ENCODE results near the gene LCMT2.

The LCMT2 gene

GRCh38 chr15:43325039-43325684 lies 5.2 kb downstream of the LCMT2 start:
- H3K4me1 Mint-ChIP-seq (ENCODE audit: low read depth) = peaks cover 23% of the 10 kb centered on the region
- H3K4me3 Mint-ChIP-seq = no peak overlapping the region
- peaks cover 22% of the 10 kb centered on the region for H3K36me3 Mint-ChIP-seq (ENCODE audit: low read depth)
- H3K9me3 Mint-ChIP-seq = no peaks in the 10 kb centered on the region
- H3K27ac Mint-ChIP-seq = no peak overlapping the region
- no peaks in the 10 kb centered on the region for H3K27me3 Mint-ChIP-seq

- Mint-ChIP-seq H3K4me3 (no peak overlapping the region), H3K27me3 (peaks cover 5% of the 10 kb centered on the region), H3K27ac (no peak overlapping the region), H3K4me1 (ENCODE audit: low read depth) (no peaks in the 10 kb centered on the region), H3K9me3 (no peaks in the 10 kb centered on the region), H3K36me3 (ENCODE audit: low read depth) (no peaks in the 10 kb centered on the region)
These were observed 11.2 kb downstream of the LCMT2 start for GRCh38 chr15:43318990-43319771.

DNA sequence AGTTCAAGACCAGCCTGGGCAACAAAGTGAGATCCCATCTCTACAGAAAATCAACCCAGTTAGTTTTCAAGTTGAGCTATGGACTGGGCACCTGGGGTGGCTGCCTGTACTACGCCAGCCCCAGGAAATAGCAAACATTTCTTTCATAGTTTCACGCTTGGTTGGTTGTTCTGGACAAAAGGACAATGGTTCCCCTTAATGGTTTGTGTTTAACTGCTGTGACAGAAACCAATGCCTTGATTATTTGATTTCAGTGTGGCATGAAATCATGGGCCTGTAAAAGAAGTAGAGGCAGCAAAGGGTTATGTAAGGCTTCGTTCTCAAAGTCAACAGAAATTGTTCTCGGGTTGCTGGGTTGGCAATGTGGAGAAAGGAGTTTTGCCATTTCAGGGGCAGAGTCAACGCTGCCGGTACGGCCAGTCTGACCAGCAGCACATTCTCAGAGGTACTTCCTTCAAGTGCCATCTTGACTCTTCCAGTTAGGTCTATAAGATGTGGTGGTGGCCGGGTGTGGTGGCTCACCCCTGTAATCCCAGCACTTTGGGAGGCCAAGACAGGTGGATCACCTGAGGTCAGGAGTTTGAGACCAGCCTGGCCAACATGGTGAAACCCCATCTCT lies 12.7 kb downstream of the LCMT2 start:
- H3K36me3 Mint-ChIP-seq (ENCODE audit: low read depth) = no peaks in the 10 kb centered on the region
- no peak overlapping the region for H3K27ac Mint-ChIP-seq
- peaks cover 7% of the 10 kb centered on the region for H3K27me3 Mint-ChIP-seq

GRCh38 chr15:43316971-43317346 lies 13.4 kb downstream of the LCMT2 start:
- Mint-ChIP-seq H3K36me3 (ENCODE audit: low read depth) (no peaks in the 10 kb centered on the region), H3K27me3 (peaks cover 12% of the 10 kb centered on the region), H3K9me3 (no peaks in the 10 kb centered on the region), H3K4me3 (no peak overlapping the region), H3K4me1 (ENCODE audit: low read depth) (no peaks in the 10 kb centered on the region), H3K27ac (no peak overlapping the region)

More for the DNA sequence above, 12.7 kb downstream of the LCMT2 start:
- Mint-ChIP-seq H3K9me3 (no peaks in the 10 kb centered on the region), H3K4me3 (no peak overlapping the region), H3K4me1 (ENCODE audit: low read depth) (no peaks in the 10 kb centered on the region)

DNA sequence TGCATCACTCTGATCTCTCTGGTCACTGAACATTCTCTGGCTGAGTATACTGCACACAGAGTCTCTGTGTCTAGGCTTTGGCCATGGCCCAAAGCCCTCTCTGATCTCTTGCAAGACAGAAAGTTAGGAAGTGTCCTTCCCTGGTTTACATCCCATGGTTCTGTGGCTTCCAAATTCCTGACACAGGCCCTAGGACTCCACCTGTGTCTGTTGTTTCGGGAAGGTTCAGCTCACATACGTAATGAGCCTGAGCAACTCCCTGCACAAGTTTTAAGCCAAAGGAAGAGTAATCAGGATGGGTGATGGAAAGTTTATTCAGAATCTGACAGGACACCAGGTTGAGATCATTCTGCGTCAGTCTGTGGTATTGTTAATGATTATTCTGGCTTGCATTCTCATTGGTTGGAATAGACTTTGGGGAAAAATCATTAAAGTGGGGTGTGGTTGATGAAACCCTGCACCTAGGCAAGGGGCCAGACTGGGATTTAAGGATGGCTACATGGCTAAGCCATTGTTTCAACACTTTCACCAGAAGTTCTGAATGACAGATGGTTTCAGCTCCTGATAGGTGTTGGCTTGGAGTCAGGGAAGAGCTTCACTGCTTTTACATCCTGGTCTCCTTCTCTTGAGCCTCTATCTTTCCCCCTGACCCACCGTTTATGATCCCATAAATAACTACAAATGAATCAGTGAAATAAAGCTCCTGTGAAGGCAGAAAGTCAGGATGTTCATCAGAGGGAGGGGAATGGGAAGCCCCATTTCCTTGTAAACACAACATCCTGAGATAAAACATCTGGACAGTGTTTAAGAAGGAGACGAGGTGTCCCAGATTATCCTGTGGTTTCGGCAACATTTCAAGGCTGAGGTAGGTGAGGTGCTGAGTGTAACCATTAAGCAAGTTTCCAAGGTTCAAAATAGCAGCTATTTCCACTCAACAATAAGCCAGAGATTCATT lies 14.1 kb downstream of the LCMT2 start:
- Mint-ChIP-seq H3K27ac (no peak overlapping the region), H3K4me3 (no peak overlapping the region), H3K36me3 (ENCODE audit: low read depth) (no peaks in the 10 kb centered on the region), H3K9me3 (no peaks in the 10 kb centered on the region), H3K27me3 (peaks cover 16% of the 10 kb centered on the region), H3K4me1 (ENCODE audit: low read depth) (no peaks in the 10 kb centered on the region)

- Mint-ChIP-seq H3K27ac (no peak overlapping the region), H3K4me3 (no peak overlapping the region), H3K27me3 (peaks cover 28% of the 10 kb centered on the region), H3K36me3 (ENCODE audit: low read depth) (no peaks in the 10 kb centered on the region), H3K4me1 (ENCODE audit: low read depth) (no peaks in the 10 kb centered on the region), H3K9me3 (no peaks in the 10 kb centered on the region)
These were observed 16.2 kb downstream of the LCMT2 start for GRCh38 chr15:43314171-43314570.

GRCh38 chr15:43312378-43312777 lies 18.0 kb downstream of the LCMT2 start:
- Mint-ChIP-seq H3K36me3 (ENCODE audit: low read depth) (no peaks in the 10 kb centered on the region), H3K4me3 (no peak overlapping the region), H3K4me1 (ENCODE audit: low read depth) (no peaks in the 10 kb centered on the region), H3K27me3 (peaks cover 40% of the 10 kb centered on the region), H3K9me3 (no peaks in the 10 kb centered on the region), H3K27ac (no peak overlapping the region)

DNA sequence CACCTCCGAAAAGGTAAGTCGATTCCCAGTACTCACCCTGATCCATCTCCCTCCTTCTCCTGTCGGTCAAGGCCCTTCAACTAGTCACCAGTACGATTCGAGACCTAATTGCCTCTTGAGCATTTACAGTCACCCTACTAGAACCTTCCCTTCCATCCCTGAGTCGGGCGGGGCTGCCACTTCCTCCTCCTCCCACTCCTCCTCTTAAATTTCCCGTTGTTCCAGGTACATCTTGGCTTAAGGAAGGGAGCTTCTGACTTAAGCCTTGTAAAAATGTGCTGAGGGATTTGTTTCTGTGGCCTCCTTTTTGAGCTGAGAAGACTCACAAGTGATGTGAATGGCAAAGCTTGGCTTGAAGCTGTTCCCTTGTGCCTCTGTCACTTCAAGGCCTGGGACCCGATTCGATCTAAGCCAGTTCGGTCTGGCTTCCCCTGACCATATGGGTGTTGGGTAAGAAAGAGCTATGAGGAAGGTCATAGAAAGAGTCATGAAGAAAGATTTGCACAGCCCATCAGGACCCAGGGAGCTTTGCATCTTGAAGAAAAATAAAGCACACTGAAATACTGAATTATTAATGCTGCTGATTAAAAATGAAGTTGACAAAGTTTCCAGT lies 28.1 kb downstream of the LCMT2 start, which contains the start of gene TGM7:
TGM7 (minus strand) TSS at position 51 of the 613 bp plus-strand sequence.
- H3K27ac Mint-ChIP-seq = no peak within 1 kb of the TSS
- H3K9me3 Mint-ChIP-seq = no peaks in the 10 kb centered on the region
- no peaks in the 10 kb centered on the region for H3K36me3 Mint-ChIP-seq (ENCODE audit: low read depth)
- peaks cover 38% of the 10 kb centered on the region for H3K27me3 Mint-ChIP-seq
- H3K4me1 Mint-ChIP-seq (ENCODE audit: low read depth) = no peaks in the 10 kb centered on the region
- no peak within 1 kb of the TSS for H3K4me3 Mint-ChIP-seq

GRCh38 chr15:43299884-43300283 lies 30.5 kb downstream of the LCMT2 start:
- Mint-ChIP-seq H3K36me3 (ENCODE audit: low read depth) (no peaks in the 10 kb centered on the region), H3K27me3 (peaks cover 27% of the 10 kb centered on the region), H3K27ac (no peak overlapping the region), H3K4me3 (no peak overlapping the region), H3K9me3 (no peaks in the 10 kb centered on the region), H3K4me1 (ENCODE audit: low read depth) (no peaks in the 10 kb centered on the region)

- Mint-ChIP-seq H3K36me3 (ENCODE audit: low read depth) (no peaks in the 10 kb centered on the region), H3K4me3 (no peak overlapping the region), H3K4me1 (ENCODE audit: low read depth) (no peaks in the 10 kb centered on the region), H3K27me3 (peaks cover 32% of the 10 kb centered on the region), H3K27ac (no peak overlapping the region), H3K9me3 (no peaks in the 10 kb centered on the region)
These were observed 31.0 kb downstream of the LCMT2 start for GRCh38 chr15:43299411-43299810.

GRCh38 chr15:43294091-43294706 lies 36.2 kb downstream of the LCMT2 start:
- H3K27ac Mint-ChIP-seq = no peak overlapping the region
- H3K4me1 Mint-ChIP-seq (ENCODE audit: low read depth) = peaks cover 3% of the 10 kb centered on the region
- H3K36me3 Mint-ChIP-seq (ENCODE audit: low read depth) = no peaks in the 10 kb centered on the region
- no peak overlapping the region for H3K4me3 Mint-ChIP-seq
- H3K9me3 Mint-ChIP-seq = no peaks in the 10 kb centered on the region
- peaks cover 46% of the 10 kb centered on the region for H3K27me3 Mint-ChIP-seq

GRCh38 chr15:43293432-43293831 lies 36.9 kb downstream of the LCMT2 start:
- Mint-ChIP-seq H3K27ac (no peak overlapping the region), H3K4me3 (no peak overlapping the region)

GRCh38 chr15:43292375-43293078 lies 37.8 kb downstream of the LCMT2 start:
- no peaks in the 10 kb centered on the region for H3K36me3 Mint-ChIP-seq (ENCODE audit: low read depth)
- no peak overlapping the region for H3K27ac Mint-ChIP-seq
- H3K4me3 Mint-ChIP-seq = no peak overlapping the region
- H3K9me3 Mint-ChIP-seq = no peaks in the 10 kb centered on the region
- H3K27me3 Mint-ChIP-seq = peaks cover 47% of the 10 kb centered on the region
- H3K4me1 Mint-ChIP-seq (ENCODE audit: low read depth) = peaks cover 3% of the 10 kb centered on the region

More at GRCh38 chr15:43293432-43293831, 36.9 kb downstream of the LCMT2 start:
- H3K4me1 Mint-ChIP-seq (ENCODE audit: low read depth) = peaks cover 3% of the 10 kb centered on the region
- H3K36me3 Mint-ChIP-seq (ENCODE audit: low read depth) = no peaks in the 10 kb centered on the region
- no peaks in the 10 kb centered on the region for H3K9me3 Mint-ChIP-seq
- peaks cover 46% of the 10 kb centered on the region for H3K27me3 Mint-ChIP-seq
